Upper lobe of left lung (tissue), 6 donors: ENCODE data around the gene CBX6. TPM values are rescaled to one million over a fixed set of nuclear protein-coding genes. Genes with fewer than 3 reads are reported as not detected.

Experiments
- ATAC-seq, 2 donors: fragments of 200-7000 bp; cut with Tn5 transposase; one replicate each; pipeline ENCODE4 v1.9.1; 2022; ENCODE audit warnings: mild to moderate bottlenecking in 2 of 2, moderate library complexity in 2 of 2; ENCODE audit not compliant: low FRiP score in 2 of 2
- DNase-seq, 2 donors: peaks; one replicate each; pipeline ENCODE4 v3.0.0-alpha.2; 2019 to 2020
- H3K27ac ChIP-seq, 4 donors: fragments of 200-600 bp; sonication (generic); one replicate each; pipeline ENCODE4 v1.5.1; 2016 to 2019
- H3K27me3 ChIP-seq, 4 donors: fragments of 200-600 bp; sonication (generic); one replicate each; pipeline ENCODE4 v1.5.1; 2017 to 2019
- H3K36me3 ChIP-seq, 4 donors: fragments of 200-600 bp; sonication (generic); one replicate each; pipeline ENCODE4 v1.5.1; 2016 to 2019
- H3K4me1 ChIP-seq, 4 donors: fragments of 200-600 bp; sonication (generic); one replicate each; pipeline ENCODE4 v1.5.1; 2018 to 2019
- H3K4me3 ChIP-seq, 4 donors: fragments of 200-600 bp; sonication (generic); one replicate each; pipeline ENCODE4 v1.5.1; 2017 to 2019; ENCODE audit warnings: mild to moderate bottlenecking in 2 of 4, moderate library complexity in 1 of 4
- H3K9me3 ChIP-seq, 4 donors: fragments of 200-600 bp; sonication (generic); one replicate each; pipeline ENCODE4 v1.5.1; 2018 to 2019
- EP300 ChIP-seq, 4 donors: sonication (generic); formaldehyde crosslinking; IDR thresholded peaks; one replicate each; pipeline ENCODE4 v1.5.1; 2017; ENCODE audit warnings: antibody characterized with exemption in 4 of 4, control low read depth in 2 of 4
- POLR2A ChIP-seq, 4 donors: fragments of 450-650 bp; IDR thresholded peaks; one replicate each; pipeline ENCODE4 v1.5.1; 2016 to 2017; ENCODE audit warnings: antibody characterized with exemption in 4 of 4, mild to moderate bottlenecking in 2 of 4
- POLR2AphosphoS5 ChIP-seq, 2 donors: sonication (generic); formaldehyde crosslinking; IDR thresholded peaks; one replicate each; pipeline ENCODE4 v1.5.1; 2017; ENCODE audit warnings: antibody characterized with exemption in 2 of 2
- WGBS, 2 donors: methylation state at CpG; one replicate each; pipeline ENCODE4 v1.1.5; 2017 to 2018; 5-methylcytosine and 5-hydroxymethylcytosine counted together
- total RNA-seq, 6 donors: library from RNA; depleted of rRNA in 4 of 6; stranded (reverse); fragments of >200 nt in 4 of 6; gene quantifications; one replicate each; pipeline versions ENCODE4 v1.1.0 to v1.2.1, GENCODE V29; 2016 to 2021
- TF ChIP-seq, protein P1 (sequence below), 6 experiments: fragments of 450-650 bp in 4 of 6; fragments of 200-600 bp in 2 of 6; sonication (generic) in 2 of 6; IDR thresholded peaks; one replicate each; pipeline ENCODE4 v1.5.1; 2016 to 2019; ENCODE audit warnings: antibody characterized with exemption in 6 of 6
- donor health status: DM: no; HTN: no; CAD: no; lungs with moderate emphysema.
- donor health status: DM: no; HTN: yes; CAD: no; lungs with severe emphysema.

The CBX6 gene
- total RNA-seq, 6 donors from 2014 or later = 30.4 to 74.9 (median 45.4) TPM

DNA sequence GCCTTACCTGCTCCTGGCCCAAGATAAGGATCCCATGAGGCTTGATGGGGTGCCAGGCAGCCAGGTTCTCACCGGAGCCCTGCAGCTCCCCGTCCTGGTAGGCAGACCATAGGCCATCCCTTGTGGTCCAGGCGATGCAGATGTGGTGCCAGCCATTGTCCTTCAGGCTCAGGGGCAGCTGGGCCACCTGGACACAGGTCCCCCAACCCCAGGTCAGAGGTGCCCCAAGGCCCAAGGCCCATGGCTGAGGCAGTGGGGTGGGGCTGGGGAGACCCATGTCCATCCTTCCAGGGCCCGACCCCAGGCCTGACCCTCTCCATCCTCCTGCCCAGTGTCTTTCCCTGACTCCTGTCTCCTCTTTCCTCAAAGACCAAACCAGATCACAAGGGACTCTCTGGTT is 48.9 kb downstream of the CBX6 start:
- DNase-seq (no peak), ATAC-seq (no peak)
- Histone ChIP-seq H3K4me3 (no peak overlapping the region), H3K36me3 (no peaks in the 10 kb centered on the region), H3K27me3 (no peaks in the 10 kb centered on the region), H3K27ac (no peak overlapping the region), H3K9me3 (no peaks in the 10 kb centered on the region), H3K4me1 (no peaks in the 10 kb centered on the region)
- WGBS, 2 donors = 95 to 100% methylated on average over 3 to 4 of the region's 4 CpGs
- TF ChIP-seq POLR2AphosphoS5 (IDR thresholded peaks at IDR 0.05) (no peak), EP300 (IDR thresholded peaks at IDR 0.05) (no peak), POLR2A (IDR thresholded peaks at IDR 0.05) (no peak)
- TF ChIP-seq, protein P1, sequence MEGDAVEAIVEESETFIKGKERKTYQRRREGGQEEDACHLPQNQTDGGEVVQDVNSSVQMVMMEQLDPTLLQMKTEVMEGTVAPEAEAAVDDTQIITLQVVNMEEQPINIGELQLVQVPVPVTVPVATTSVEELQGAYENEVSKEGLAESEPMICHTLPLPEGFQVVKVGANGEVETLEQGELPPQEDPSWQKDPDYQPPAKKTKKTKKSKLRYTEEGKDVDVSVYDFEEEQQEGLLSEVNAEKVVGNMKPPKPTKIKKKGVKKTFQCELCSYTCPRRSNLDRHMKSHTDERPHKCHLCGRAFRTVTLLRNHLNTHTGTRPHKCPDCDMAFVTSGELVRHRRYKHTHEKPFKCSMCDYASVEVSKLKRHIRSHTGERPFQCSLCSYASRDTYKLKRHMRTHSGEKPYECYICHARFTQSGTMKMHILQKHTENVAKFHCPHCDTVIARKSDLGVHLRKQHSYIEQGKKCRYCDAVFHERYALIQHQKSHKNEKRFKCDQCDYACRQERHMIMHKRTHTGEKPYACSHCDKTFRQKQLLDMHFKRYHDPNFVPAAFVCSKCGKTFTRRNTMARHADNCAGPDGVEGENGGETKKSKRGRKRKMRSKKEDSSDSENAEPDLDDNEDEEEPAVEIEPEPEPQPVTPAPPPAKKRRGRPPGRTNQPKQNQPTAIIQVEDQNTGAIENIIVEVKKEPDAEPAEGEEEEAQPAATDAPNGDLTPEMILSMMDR (IDR thresholded peaks at IDR 0.05) = no peak

- TF ChIP-seq, protein P1 (IDR thresholded peaks at IDR 0.05) = no peak
- TF ChIP-seq EP300 (IDR thresholded peaks at IDR 0.05) = no peak
- no peak for TF ChIP-seq POLR2A (IDR thresholded peaks at IDR 0.05)
- TF ChIP-seq POLR2AphosphoS5 (IDR thresholded peaks at IDR 0.05) = no peak
- Histone ChIP-seq H3K27me3 (no peaks in the 10 kb centered on the region), H3K27ac (no peak overlapping the region), H3K9me3 (no peaks in the 10 kb centered on the region), H3K4me1 (no peaks in the 10 kb centered on the region), H3K4me3 (no peak overlapping the region), H3K36me3 (no peaks in the 10 kb centered on the region)
- ATAC-seq = no peak
- whole genome bisulfite sequencing, 2 donors = 66 to 70% methylated on average over 8 of the region's 8 CpGs
- no peak for DNase-seq
Observed at GRCh38 chr22:38820020-38820419, 52.0 kb downstream of the CBX6 start.

DNA sequence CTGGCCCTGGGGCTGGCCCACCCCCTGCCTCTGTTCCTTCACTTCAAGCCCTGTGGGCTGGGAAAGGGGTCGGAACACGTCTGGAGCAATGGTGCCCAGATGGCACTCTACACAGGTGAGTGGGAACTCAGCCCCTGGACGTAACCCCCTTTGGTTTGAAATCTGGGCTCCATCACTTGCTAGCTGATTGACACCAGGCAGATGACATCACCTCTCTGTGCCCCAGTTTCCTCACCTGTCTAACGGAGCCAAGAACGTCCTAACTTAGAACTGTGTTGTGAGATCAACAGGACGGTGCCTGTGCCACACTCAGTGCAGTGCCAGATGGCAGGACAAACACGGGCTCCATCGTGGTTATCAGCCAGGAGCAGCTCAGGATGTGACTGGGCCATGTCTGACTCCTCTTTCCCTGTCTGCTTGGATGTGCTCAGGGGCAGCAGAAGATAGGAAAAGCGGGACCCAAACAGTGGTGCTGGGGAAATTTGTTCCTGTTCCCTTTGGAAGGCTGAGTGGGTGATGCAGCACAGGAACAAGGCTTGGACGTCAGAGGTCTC is 52.6 kb downstream of the CBX6 start:
- peak in 1 of 2 donors; percentile 19 for ATAC-seq
- TF ChIP-seq EP300 (IDR thresholded peaks at IDR 0.05) = no peak
- TF ChIP-seq POLR2A (IDR thresholded peaks at IDR 0.05) = no peak
- no peak for TF ChIP-seq POLR2AphosphoS5 (IDR thresholded peaks at IDR 0.05)
- TF ChIP-seq, protein P1 (IDR thresholded peaks at IDR 0.05) = no peak
- 69 to 77% methylated on average over 3 to 10 of the region's 10 CpGs for WGBS, 2 donors

GRCh38 chr22:38817196-38817595 is 54.8 kb downstream of the CBX6 start:
- ATAC-seq = no peak
- Histone ChIP-seq H3K36me3 (no peaks in the 10 kb centered on the region), H3K4me1 (no peaks in the 10 kb centered on the region), H3K27ac (no peak overlapping the region), H3K9me3 (no peaks in the 10 kb centered on the region), H3K27me3 (no peaks in the 10 kb centered on the region), H3K4me3 (no peak overlapping the region)
- TF ChIP-seq EP300 (IDR thresholded peaks at IDR 0.05) (no peak), POLR2AphosphoS5 (IDR thresholded peaks at IDR 0.05) (no peak), POLR2A (IDR thresholded peaks at IDR 0.05) (no peak)
- TF ChIP-seq, protein P1 (IDR thresholded peaks at IDR 0.05) = no peak
- no peak for DNase-seq
- WGBS, 2 donors = 85 to 86% methylated on average over 6 of the region's 6 CpGs

More for the DNA sequence above, 52.6 kb downstream of the CBX6 start:
- Histone ChIP-seq H3K4me3 (no peak overlapping the region), H3K9me3 (no peaks in the 10 kb centered on the region), H3K27ac (no peak overlapping the region), H3K4me1 (no peaks in the 10 kb centered on the region), H3K36me3 (no peaks in the 10 kb centered on the region), H3K27me3 (no peaks in the 10 kb centered on the region)
- DNase-seq = no peak

- DNase-seq = no peak
- 64% methylated on average over 1 of the region's 1 CpG; no CpG with 5 or more reads in 1 of the 2 donors for WGBS, 2 donors
- H3K27ac ChIP-seq = no peak overlapping the region
- ATAC-seq = no peak
- no peak for TF ChIP-seq POLR2AphosphoS5 (IDR thresholded peaks at IDR 0.05)
- H3K4me3 ChIP-seq = no peak overlapping the region
- H3K4me1 ChIP-seq = no peaks in the 10 kb centered on the region
- H3K27me3 ChIP-seq = no peaks in the 10 kb centered on the region
- H3K36me3 ChIP-seq = no peaks in the 10 kb centered on the region
- no peaks in the 10 kb centered on the region for H3K9me3 ChIP-seq
Observed at GRCh38 chr22:38815842-38816241, 56.2 kb downstream of the CBX6 start.

Other genes starting within 250 kb of the CBX6 start
- 10 to 100 TPM in 3 of 6 donors, 1 to 10 TPM in 2, under 1 TPM in 1; 0.49 to 21.3 (median 8.3) TPM for gene FAM227A, start 215.8 kb downstream of the CBX6 start, total RNA-seq
- gene CBY1, start 215.6 kb downstream of the CBX6 start, total RNA-seq = 10 to 100 TPM; 15.8 to 30.3 (median 23.5) TPM
- 10 to 100 TPM in 5 of 6 donors, 1 to 10 TPM in 1; 9.4 to 60.3 (median 24.1) TPM for gene TOMM22, start 190.3 kb downstream of the CBX6 start, total RNA-seq
- gene JOSD1, start 171.3 kb downstream of the CBX6 start, total RNA-seq = 10 to 100 TPM; 47.1 to 84.8 (median 67.3) TPM
- 100 to 1,000 TPM in 2 of 6 donors, 10 to 100 TPM in 4; 57.9 to 176 (median 73.6) TPM for gene GTPBP1, start 166.3 kb downstream of the CBX6 start, total RNA-seq
- gene SUN2, start 116.2 kb downstream of the CBX6 start, total RNA-seq = 100 to 1,000 TPM; 191 to 436 (median 275) TPM
- 10 to 100 TPM; 14.7 to 23.7 (median 20.2) TPM for gene DNAL4, start 78.1 kb downstream of the CBX6 start, total RNA-seq
- gene NPTXR, start 28.2 kb downstream of the CBX6 start, total RNA-seq = 1 to 10 TPM in 5 of 6 donors, not detected in 1; 1.4 to 6.6 (median 3.0) TPM
- 10 to 100 TPM in 3 of 6 donors, 1 to 10 TPM in 3; 3.0 to 27.3 (median 8.3) TPM for gene APOBEC3A, start 85.4 kb upstream of the CBX6 start, total RNA-seq
- gene APOBEC3B, start 110.1 kb upstream of the CBX6 start, total RNA-seq = 1 to 10 TPM in 3 of 6 donors, under 1 TPM in 1, not detected in 2; 0.89 to 5.8 (median 1.5) TPM
- 10 to 100 TPM in 4 of 6 donors, 1 to 10 TPM in 2; 6.1 to 27.0 (median 11.1) TPM for gene APOBEC3C, start 142.0 kb upstream of the CBX6 start, total RNA-seq
- gene APOBEC3D, start 148.9 kb upstream of the CBX6 start, total RNA-seq = 1 to 10 TPM; 1.2 to 5.8 (median 3.6) TPM
- 10 to 100 TPM in 2 of 6 donors, 1 to 10 TPM in 4; 4.0 to 12.0 (median 6.5) TPM for gene APOBEC3F, start 168.6 kb upstream of the CBX6 start, total RNA-seq
- 10 to 100 TPM; 10.2 to 38.8 (median 15.8) TPM for gene APOBEC3G, start 205.1 kb upstream of the CBX6 start, total RNA-seq
- 1 to 10 TPM in 3 of 6 donors, under 1 TPM in 3; 0.78 to 4.2 (median 1.0) TPM for gene APOBEC3H, start 225.0 kb upstream of the CBX6 start, total RNA-seq